ENCODE measurements around the gene IRGC. TPM values are rescaled to one million over a fixed set of nuclear protein-coding genes. Genes with fewer than 3 reads are reported as not detected.

The IRGC gene
- total RNA-seq, 4 donors from 2014 or later: not detected

DNA sequence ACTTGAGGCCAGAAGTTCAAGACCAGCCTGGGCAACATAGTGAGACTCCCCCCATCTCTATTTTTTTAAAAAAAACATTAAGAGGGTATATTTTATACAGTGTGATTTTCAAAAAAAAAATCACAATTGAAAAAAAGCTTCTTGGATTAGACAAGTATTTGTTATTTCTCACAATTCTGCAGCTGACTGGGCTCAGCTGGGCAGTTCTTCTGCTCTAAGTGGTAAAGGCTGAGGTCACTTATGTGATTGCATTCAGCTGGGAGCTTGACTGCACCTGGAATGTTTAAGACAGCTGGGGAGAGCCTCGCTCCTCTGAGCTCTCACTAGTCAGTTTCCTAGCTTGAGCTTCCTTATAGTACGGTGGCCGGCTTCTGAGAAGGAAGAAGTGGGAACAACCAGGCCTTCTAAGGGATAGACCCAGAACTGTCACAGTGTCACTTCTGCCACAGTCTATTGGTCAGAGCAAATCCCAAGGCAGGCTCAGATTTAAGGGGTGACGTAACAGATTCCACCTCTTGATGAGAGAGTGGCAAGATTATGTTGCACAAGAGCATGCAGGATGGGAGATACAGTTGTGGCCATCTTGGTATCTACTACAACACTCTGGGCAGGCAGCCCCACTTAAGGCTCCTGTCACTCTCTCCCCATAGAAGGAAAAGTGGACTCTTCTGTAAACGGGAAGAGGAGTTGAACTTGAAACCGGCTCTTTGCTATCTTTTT lies 19.7 kb upstream of the IRGC start:
- H3K36me3 ChIP-seq: no peaks in the 10 kb centered on the region
- WGBS, 2 donors (ENCODE audit: low coverage in 1 of 2): 75 to 80% methylated on average over 2 to 6 of the region's 6 CpGs
- DNase-seq: no peak
- H3K27me3 ChIP-seq: peaks cover 10% of the 10 kb centered on the region
- H3K4me3 ChIP-seq: no peak overlapping the region
- in situ Hi-C loops (cut with MboI; ENCODE audit: low pct_ligation_motif_present in 1 of 4, low pct_unique_long_range_greater_than_20kb in 1 of 4, low sequenced_read_pairs in 3 of 4): no loop called here
- peaks cover 7 to 11% of the 10 kb centered on the region in 2 donors for H3K9me3 ChIP-seq
- TF ChIP-seq EP300 (IDR thresholded peaks at IDR 0.05; ENCODE audit: low read depth): no peak
- TF ChIP-seq, protein P1, sequence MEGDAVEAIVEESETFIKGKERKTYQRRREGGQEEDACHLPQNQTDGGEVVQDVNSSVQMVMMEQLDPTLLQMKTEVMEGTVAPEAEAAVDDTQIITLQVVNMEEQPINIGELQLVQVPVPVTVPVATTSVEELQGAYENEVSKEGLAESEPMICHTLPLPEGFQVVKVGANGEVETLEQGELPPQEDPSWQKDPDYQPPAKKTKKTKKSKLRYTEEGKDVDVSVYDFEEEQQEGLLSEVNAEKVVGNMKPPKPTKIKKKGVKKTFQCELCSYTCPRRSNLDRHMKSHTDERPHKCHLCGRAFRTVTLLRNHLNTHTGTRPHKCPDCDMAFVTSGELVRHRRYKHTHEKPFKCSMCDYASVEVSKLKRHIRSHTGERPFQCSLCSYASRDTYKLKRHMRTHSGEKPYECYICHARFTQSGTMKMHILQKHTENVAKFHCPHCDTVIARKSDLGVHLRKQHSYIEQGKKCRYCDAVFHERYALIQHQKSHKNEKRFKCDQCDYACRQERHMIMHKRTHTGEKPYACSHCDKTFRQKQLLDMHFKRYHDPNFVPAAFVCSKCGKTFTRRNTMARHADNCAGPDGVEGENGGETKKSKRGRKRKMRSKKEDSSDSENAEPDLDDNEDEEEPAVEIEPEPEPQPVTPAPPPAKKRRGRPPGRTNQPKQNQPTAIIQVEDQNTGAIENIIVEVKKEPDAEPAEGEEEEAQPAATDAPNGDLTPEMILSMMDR (IDR thresholded peaks at IDR 0.05): no peak
- no peak for TF ChIP-seq POLR2A (IDR thresholded peaks at IDR 0.05)
- no peak for TF ChIP-seq POLR2AphosphoS5 (IDR thresholded peaks at IDR 0.05)
- peaks cover 3 to 37% (median 20%) of the 10 kb centered on the region in 4 donors for H3K4me1 ChIP-seq
- intact Hi-C loops (cut with DNase I; ENCODE audit: low total_unique reads): no loop called here
- H3K27ac ChIP-seq: no peak overlapping the region

DNA sequence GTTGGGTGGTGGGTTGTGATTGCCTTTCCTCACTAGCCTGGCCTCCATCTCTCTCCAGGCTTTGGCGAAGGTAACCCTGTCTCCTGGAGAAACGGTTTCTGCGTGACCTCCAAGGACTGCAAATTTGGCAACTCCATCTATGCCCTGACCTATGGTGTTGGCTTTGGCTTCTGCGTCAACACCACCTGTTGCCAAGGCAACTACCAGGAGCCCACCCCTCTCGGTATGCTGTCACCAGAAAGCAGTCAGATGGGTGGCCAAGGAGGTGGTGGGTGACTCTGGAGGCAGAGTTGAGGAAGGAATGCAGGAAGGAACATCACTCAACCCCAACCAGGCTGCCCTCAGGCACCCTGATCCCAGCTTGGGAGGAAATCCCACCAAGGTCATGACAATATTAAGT lies 18.6 kb upstream of the IRGC start:
- H3K36me3 ChIP-seq: no peaks in the 10 kb centered on the region
- 55% methylated on average over 5 of the region's 5 CpGs; no CpG with 5 or more reads in 1 of the 2 donors for WGBS, 2 donors (ENCODE audit: low coverage in 1 of 2)
- DNase-seq: no peak
- no peak overlapping the region for H3K4me3 ChIP-seq
- intact Hi-C loops (cut with DNase I; ENCODE audit: low total_unique reads) (no loop called here), in situ Hi-C loops (cut with MboI; ENCODE audit: low pct_ligation_motif_present in 1 of 4, low pct_unique_long_range_greater_than_20kb in 1 of 4, low sequenced_read_pairs in 3 of 4) (no loop called here)
- H3K27ac ChIP-seq: no peak overlapping the region
- peaks cover 0 to 2% of the 10 kb centered on the region in 2 donors for H3K9me3 ChIP-seq
- H3K4me1 ChIP-seq: peaks cover 3 to 40% (median 22%) of the 10 kb centered on the region in 4 donors
- H3K27me3 ChIP-seq: peaks cover 10% of the 10 kb centered on the region
- no peak for TF ChIP-seq EP300 (IDR thresholded peaks at IDR 0.05; ENCODE audit: low read depth)

DNA sequence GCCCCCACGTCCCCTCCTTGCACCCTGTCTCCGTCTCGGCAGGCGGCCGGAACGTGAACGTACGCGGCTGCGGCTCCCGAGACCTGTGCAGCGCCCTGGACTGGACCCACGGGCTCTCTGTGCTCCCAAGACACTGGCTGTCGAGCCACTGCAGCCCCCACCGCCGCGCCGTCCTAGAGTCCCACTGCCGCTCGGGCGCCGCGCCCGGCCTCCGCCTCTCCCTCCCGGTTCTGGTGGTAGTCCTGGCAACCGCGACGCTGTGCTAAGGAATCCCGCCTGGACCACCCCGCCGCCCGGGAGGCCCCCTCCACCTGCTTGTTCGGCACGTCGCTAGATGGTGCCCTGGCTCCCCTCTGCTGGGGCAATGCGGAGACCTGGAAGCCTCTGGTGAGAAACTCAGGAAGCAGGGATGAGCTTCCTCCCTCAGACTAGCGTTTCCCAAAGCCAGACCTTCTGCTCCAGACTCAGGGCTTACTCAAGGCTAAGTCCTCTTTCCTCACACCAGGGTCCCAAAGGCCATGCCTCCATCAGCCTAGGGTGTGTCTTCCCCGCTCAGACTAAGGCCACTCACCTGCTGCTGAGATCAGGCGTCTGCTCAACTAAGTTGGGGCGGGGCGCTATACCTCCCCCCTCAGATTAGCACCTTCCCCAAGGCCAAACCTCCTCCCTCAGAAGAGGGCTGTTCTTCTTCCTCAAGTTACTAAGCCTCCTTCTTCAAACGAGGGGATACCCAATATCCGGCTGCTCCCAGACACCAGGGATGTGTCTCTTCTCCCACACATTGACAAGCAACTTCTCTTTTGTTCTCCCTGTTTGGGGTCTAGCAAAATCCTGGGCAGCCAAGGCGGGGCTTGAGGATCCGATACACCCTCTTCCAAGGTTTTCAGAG lies 16.1 kb upstream of the IRGC start:
- H3K27me3 ChIP-seq: peaks cover 10% of the 10 kb centered on the region
- no peaks in the 10 kb centered on the region for H3K9me3 ChIP-seq
- H3K4me3 ChIP-seq: peak overlapping the region in 3 of 4 donors; percentile 12 to 46 (median 22)
- 28% methylated on average over 20 of the region's 46 CpGs; no CpG with 5 or more reads in 1 of the 2 donors for WGBS, 2 donors (ENCODE audit: low coverage in 1 of 2)
- TF ChIP-seq, protein P1 (IDR thresholded peaks at IDR 0.05): no peak
- TF ChIP-seq POLR2AphosphoS5 (IDR thresholded peaks at IDR 0.05) (no peak), POLR2A (IDR thresholded peaks at IDR 0.05) (no peak), EP300 (IDR thresholded peaks at IDR 0.05; ENCODE audit: low read depth) (no peak)
- no peaks in the 10 kb centered on the region for H3K36me3 ChIP-seq
- intact Hi-C loops (cut with DNase I; ENCODE audit: low total_unique reads) (no loop called here), in situ Hi-C loops (cut with MboI; ENCODE audit: low pct_ligation_motif_present in 1 of 4, low pct_unique_long_range_greater_than_20kb in 1 of 4, low sequenced_read_pairs in 3 of 4) (no loop called here)
- H3K4me1 ChIP-seq: peaks cover 3 to 33% (median 22%) of the 10 kb centered on the region in 4 donors
- peak; percentile 48 for DNase-seq
- peak overlapping the region; percentile 79 to 89 (median 84) for H3K27ac ChIP-seq

DNA sequence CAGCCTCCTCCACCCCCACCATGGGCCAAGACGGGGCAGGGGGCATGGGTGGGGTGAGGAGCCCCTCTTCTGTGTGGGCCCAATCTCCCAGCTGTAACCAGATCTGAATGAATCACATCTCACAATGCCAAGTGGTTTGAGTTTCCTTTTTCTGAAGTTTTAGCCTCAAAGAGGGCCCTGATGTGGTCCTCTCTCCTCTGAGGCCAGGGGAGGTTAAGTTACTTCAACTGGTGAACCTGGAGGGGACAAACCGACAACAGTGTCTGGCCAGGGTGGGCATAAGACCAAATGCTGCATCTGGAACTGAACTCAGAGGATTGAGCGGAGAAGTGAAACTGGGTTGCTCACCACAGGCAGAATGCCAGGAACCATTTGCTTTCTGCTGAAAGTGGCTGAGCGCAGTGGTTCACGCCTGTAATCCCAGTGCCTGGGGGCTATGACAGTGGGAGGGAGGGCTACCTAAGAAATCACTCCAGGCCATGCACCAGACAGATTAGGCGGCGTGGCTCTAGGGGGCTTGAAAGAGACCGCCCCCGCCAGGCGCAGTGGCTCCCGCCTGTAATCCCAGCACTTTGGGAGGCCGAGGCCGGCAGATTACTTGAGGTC lies 15.4 kb upstream of the IRGC start:
- H3K9me3 ChIP-seq: no peaks in the 10 kb centered on the region
- intact Hi-C loops (cut with DNase I; ENCODE audit: low total_unique reads) (no loop called here), in situ Hi-C loops (cut with MboI; ENCODE audit: low pct_ligation_motif_present in 1 of 4, low pct_unique_long_range_greater_than_20kb in 1 of 4, low sequenced_read_pairs in 3 of 4) (no loop called here)
- TF ChIP-seq POLR2A (IDR thresholded peaks at IDR 0.05): no peak
- TF ChIP-seq, protein P1 (IDR thresholded peaks at IDR 0.05): no peak
- DNase-seq: peak; percentile 51
- H3K4me3 ChIP-seq: peak overlapping the region in 3 of 4 donors; percentile 3 to 36 (median 13)
- 72% methylated on average over 13 of the region's 13 CpGs; no CpG with 5 or more reads in 1 of the 2 donors for WGBS, 2 donors (ENCODE audit: low coverage in 1 of 2)
- no peaks in the 10 kb centered on the region for H3K36me3 ChIP-seq
- H3K4me1 ChIP-seq: peaks cover 3 to 27% (median 22%) of the 10 kb centered on the region in 4 donors
- peak overlapping the region; percentile 79 to 89 (median 84) for H3K27ac ChIP-seq
- H3K27me3 ChIP-seq: peaks cover 10% of the 10 kb centered on the region

Measured in transverse colon (tissue), 4 donors.